ENCODE data around the gene LSM5.
"Not testable (repeated sequence)": the region's sequence is repeated elsewhere in the genome, so short reads cannot be mapped to it uniquely, and the experiment has no call there.

The LSM5 gene

GRCh38 chr7:32502728-32503127 is 12.5 kb upstream of the LSM5 start:
- no peak for DNase-seq

- no peak for DNase-seq
Measured at GRCh38 chr7:32501522-32501921, 11.3 kb upstream of the LSM5 start.

GRCh38 chr7:32500922-32501341 is 10.8 kb upstream of the LSM5 start:
- no peak for DNase-seq

GRCh38 chr7:32500216-32500615 is 10.0 kb upstream of the LSM5 start:
- DNase-seq: not testable (repeated sequence)

- not testable (repeated sequence) for DNase-seq
Measured at GRCh38 chr7:32499755-32500154, 9.6 kb upstream of the LSM5 start.

- DNase-seq: no peak
Measured at GRCh38 chr7:32496052-32496813, 6.1 kb upstream of the LSM5 start.

- DNase-seq: peak; percentile 80 to 88
Measured at GRCh38 chr7:32495298-32496051, 5.3 kb upstream of the LSM5 start, which contains the start of gene AVL9. TSS of gene AVL9 (plus strand) at chr7:32495489. CDS start at chr7:32495710, 221 bp downstream.

- DNase-seq: no peak
Measured at GRCh38 chr7:32494946-32495297, 4.7 kb upstream of the LSM5 start.

GRCh38 chr7:32489788-32490126 is 423 bp downstream of the LSM5 start:
- no peak for DNase-seq

GRCh38 chr7:32481921-32482320 is 8.3 kb downstream of the LSM5 start:
- DNase-seq: no peak

- DNase-seq: no peak
Measured at GRCh38 chr7:32481176-32481575, 9.0 kb downstream of the LSM5 start.

- peak in 1 of 2 experiments; percentile 56 for DNase-seq
Measured at GRCh38 chr7:32479574-32480200, 10.5 kb downstream of the LSM5 start.

- no peak for DNase-seq
Measured at GRCh38 chr7:32477649-32477980, 12.6 kb downstream of the LSM5 start.

- no peak for DNase-seq
Measured at GRCh38 chr7:32476816-32477648, 13.1 kb downstream of the LSM5 start.

GRCh38 chr7:32474008-32474407 is 16.2 kb downstream of the LSM5 start:
- no peak for DNase-seq

- no peak for DNase-seq
Measured at GRCh38 chr7:32472015-32472414, 18.2 kb downstream of the LSM5 start.

- DNase-seq: no peak
Measured at GRCh38 chr7:32470871-32471270, 19.3 kb downstream of the LSM5 start.

GRCh38 chr7:32470004-32470403 is 20.2 kb downstream of the LSM5 start:
- DNase-seq: not testable (repeated sequence)

GRCh38 chr7:32464641-32465416 is 25.4 kb downstream of the LSM5 start:
- not testable (repeated sequence) for DNase-seq

- DNase-seq: no peak
Measured at GRCh38 chr7:32462977-32463376, 27.2 kb downstream of the LSM5 start.

- DNase-seq: no peak
Measured at GRCh38 chr7:32462451-32462850, 27.7 kb downstream of the LSM5 start.

- no peak for DNase-seq
Measured at GRCh38 chr7:32461484-32461883, 28.7 kb downstream of the LSM5 start.

Data from SW 1271 (cell line).